Measurements from ENCODE around the gene JAKMIP1. TPM values are rescaled to one million over a fixed set of nuclear protein-coding genes. Genes with fewer than 3 reads are reported as not detected.

Gene JAKMIP1
- total RNA-seq, 1 experiment from 2014 or later, result not detected

DNA sequence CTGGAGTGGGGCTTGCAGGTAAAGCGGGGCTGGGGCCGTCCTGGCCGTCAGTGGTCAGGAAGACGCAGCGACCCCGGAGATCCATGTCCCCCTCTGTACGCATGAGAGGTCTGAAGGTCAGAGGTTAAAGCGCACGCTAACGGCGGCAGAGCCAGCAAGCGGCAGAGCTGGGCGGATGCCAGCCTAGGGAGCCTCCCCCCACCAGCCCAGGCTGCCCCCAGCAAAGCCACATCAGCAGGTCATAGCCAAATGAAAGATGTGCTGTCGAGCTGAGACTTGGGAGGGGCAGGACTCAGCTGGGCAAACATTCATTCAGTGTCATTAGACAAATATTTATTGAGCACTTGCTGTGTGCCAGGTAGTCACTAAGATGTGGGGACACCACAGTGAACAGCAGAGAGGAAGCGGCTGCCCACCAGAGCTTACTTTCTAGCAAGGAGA, 593 bp upstream of the JAKMIP1 start:
- no peak overlapping the region for H3K27ac ChIP-seq

GRCh38 chr4:6199422-6199921, 877 bp downstream of the JAKMIP1 start:
- H3K36me3 ChIP-seq, result no peaks in the 10 kb centered on the region
- no peaks in the 10 kb centered on the region for H3K4me1 ChIP-seq
- H3K9me3 ChIP-seq (replicated peaks), result no peaks in the 10 kb centered on the region
- peaks cover 8% of the 10 kb centered on the region; the same call in 1 of the 2 replicates for H3K27me3 ChIP-seq
- DNase-seq, result no peak
- H3K4me3 ChIP-seq, result no peak overlapping the region
- H3K27ac ChIP-seq, result no peak overlapping the region

More for the DNA sequence above, 593 bp upstream of the JAKMIP1 start:
- Histone ChIP-seq H3K4me3 (no peak overlapping the region), H3K4me1 (no peaks in the 10 kb centered on the region), H3K36me3 (no peaks in the 10 kb centered on the region), H3K9me3 (replicated peaks) (no peaks in the 10 kb centered on the region), H3K27me3 (peaks cover 2% of the 10 kb centered on the region; the same call in 1 of the 2 replicates)
- DNase-seq, result no peak

- Histone ChIP-seq H3K27ac (no peak overlapping the region), H3K9me3 (replicated peaks) (no peaks in the 10 kb centered on the region), H3K4me1 (no peaks in the 10 kb centered on the region), H3K4me3 (no peak overlapping the region), H3K36me3 (no peaks in the 10 kb centered on the region), H3K27me3 (peaks cover 8% of the 10 kb centered on the region; the same call in 1 of the 2 replicates)
- DNase-seq, result no peak
Observed at GRCh38 chr4:6198768-6199421, 1.5 kb downstream of the JAKMIP1 start.

DNA sequence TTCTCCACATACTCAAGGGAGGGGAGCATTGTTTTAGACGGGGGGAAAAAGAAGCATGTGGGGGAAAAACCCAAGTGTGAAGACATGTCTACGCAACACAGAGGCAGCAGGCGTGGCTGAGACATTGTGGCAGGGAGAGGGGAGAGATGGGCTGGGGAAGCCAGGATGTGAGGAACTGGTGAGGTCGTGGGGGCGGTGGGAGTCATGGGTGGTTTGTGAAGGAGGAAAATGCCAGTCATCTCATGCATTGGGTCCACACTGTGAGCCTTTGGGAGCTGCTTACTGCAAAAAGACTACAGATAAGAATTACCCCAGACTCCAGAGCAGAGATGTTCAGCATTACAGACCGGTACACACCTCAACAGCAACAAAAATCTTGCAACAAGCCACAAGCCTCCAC, 2.1 kb downstream of the JAKMIP1 start:
- DNase-seq, result no peak
- Histone ChIP-seq H3K4me1 (no peaks in the 10 kb centered on the region), H3K36me3 (no peaks in the 10 kb centered on the region), H3K27me3 (peaks cover 8% of the 10 kb centered on the region; the same call in 1 of the 2 replicates), H3K4me3 (no peak overlapping the region), H3K9me3 (replicated peaks) (no peaks in the 10 kb centered on the region), H3K27ac (no peak overlapping the region)

DNA sequence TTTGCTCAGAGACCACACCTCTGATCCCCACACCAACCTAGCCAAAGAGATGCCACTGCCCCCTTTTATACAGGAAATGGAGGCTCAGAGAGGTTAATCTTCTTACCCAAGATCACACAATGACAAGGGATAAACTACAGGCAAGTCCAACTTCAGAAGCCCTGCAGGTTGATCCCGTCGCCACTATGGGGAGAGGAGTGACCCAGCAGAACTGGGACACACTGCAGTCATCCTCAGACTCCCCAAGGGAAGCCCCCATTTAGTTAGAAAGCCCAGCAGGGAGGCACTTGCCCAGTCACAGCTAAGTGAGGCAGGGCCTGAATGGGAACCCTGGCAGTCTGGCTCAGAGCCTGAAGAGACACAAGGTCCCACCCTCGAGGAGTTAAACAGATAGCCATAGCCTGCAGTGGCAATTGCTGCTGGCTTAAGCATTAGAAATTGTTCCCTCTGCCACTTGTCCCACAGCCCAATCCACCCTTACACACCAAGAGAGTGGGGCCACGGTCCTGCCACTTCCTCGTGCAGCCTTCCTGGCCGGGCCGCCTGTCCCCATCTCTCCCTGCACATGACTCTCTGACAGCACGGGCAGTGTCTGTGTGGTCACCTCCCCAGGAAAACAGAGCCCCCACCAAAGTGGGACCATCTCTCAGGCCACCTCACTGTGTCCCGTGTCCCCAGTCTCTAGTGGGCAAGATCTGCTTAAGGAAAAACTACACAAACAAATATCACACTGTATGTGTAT, 2.7 kb downstream of the JAKMIP1 start:
- no peak overlapping the region for H3K27ac ChIP-seq
- DNase-seq, result no peak
- peaks cover 8% of the 10 kb centered on the region; the same call in 1 of the 2 replicates for H3K27me3 ChIP-seq
- no peaks in the 10 kb centered on the region for H3K36me3 ChIP-seq
- no peaks in the 10 kb centered on the region for H3K9me3 ChIP-seq (replicated peaks)
- no peaks in the 10 kb centered on the region for H3K4me1 ChIP-seq
- no peak overlapping the region for H3K4me3 ChIP-seq

GRCh38 chr4:6196871-6197270, 3.5 kb downstream of the JAKMIP1 start:
- Histone ChIP-seq H3K27me3 (peaks cover 8% of the 10 kb centered on the region; the same call in 1 of the 2 replicates), H3K9me3 (replicated peaks) (no peaks in the 10 kb centered on the region), H3K27ac (no peak overlapping the region), H3K4me3 (no peak overlapping the region), H3K36me3 (no peaks in the 10 kb centered on the region), H3K4me1 (no peaks in the 10 kb centered on the region)
- DNase-seq, result no peak

DNA sequence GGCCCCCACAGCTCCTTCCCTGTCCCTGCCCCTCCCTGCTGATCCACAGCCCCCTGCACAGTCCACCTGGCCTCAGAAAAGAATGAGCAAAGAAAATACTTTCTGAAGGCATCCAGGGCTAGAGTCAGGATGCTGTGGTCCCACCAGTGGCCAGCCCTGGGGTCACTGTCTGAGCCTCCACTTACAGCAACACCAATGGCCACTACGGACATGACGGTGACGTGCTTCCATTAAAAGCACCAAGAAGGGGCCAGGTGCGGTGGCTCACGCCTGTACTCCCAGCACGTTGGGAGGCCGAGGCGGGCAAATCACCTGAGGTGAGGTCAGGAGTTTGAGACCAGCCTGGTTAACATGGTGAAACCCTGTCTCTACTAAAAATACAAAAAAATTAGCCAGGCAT, 4.0 kb downstream of the JAKMIP1 start:
- peaks cover 8% of the 10 kb centered on the region; the same call in 1 of the 2 replicates for H3K27me3 ChIP-seq
- H3K4me1 ChIP-seq, result no peaks in the 10 kb centered on the region
- no peaks in the 10 kb centered on the region for H3K36me3 ChIP-seq
- no peak overlapping the region for H3K4me3 ChIP-seq
- no peaks in the 10 kb centered on the region for H3K9me3 ChIP-seq (replicated peaks)
- no peak for DNase-seq
- H3K27ac ChIP-seq, result no peak overlapping the region

- no peak overlapping the region for H3K27ac ChIP-seq
- DNase-seq, result no peak
- no peaks in the 10 kb centered on the region for H3K36me3 ChIP-seq
- no peaks in the 10 kb centered on the region for H3K9me3 ChIP-seq (replicated peaks)
- H3K27me3 ChIP-seq, result peaks cover 8% of the 10 kb centered on the region; the same call in 1 of the 2 replicates
- no peak overlapping the region for H3K4me3 ChIP-seq
- no peaks in the 10 kb centered on the region for H3K4me1 ChIP-seq
Observed at GRCh38 chr4:6195602-6196319, 4.6 kb downstream of the JAKMIP1 start.

DNA sequence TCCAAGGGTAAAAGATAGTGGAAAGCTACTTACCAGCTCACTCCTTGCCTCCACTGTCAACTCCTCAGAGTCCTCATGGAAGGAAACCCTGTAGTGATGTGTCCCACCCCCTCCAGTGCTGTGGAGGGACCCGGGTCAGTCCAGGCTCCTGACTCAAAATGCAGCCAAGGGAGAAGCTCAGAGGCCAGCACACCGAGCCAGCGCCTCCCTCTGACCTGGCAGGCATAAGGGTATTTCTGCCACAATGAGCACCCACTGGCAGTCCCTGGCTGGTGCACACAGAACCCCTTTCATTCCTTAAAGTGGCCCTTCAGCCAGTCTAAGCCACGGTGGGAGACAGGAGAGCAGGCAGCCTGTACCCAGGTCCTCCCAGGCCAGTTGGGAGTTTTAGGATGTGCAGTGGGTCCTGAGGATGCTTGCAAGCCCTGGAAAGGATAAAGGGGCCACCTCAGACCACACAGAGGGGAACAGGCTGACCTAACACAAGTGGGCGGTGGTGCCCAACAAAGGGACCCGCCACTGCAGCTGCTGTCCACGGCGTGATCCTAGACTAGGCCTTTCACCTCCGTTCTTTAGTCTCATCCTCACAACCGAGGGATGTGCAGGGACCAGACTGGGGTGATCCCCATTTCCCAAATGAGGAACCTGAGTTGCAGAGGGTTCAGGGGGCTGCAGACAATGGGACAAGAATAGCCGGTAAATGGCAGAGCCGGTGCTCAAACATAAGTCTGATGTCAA, 5.7 kb downstream of the JAKMIP1 start:
- H3K36me3 ChIP-seq, result no peaks in the 10 kb centered on the region
- H3K4me3 ChIP-seq, result no peak overlapping the region
- DNase-seq, result no peak
- H3K27me3 ChIP-seq, result peaks cover 8% of the 10 kb centered on the region; the same call in 1 of the 2 replicates
- no peaks in the 10 kb centered on the region for H3K9me3 ChIP-seq (replicated peaks)
- no peak overlapping the region for H3K27ac ChIP-seq
- no peaks in the 10 kb centered on the region for H3K4me1 ChIP-seq

GRCh38 chr4:6193399-6193798, 7.0 kb downstream of the JAKMIP1 start:
- Histone ChIP-seq H3K36me3 (no peaks in the 10 kb centered on the region), H3K4me3 (no peak overlapping the region), H3K4me1 (no peaks in the 10 kb centered on the region), H3K27ac (no peak overlapping the region), H3K9me3 (replicated peaks) (no peaks in the 10 kb centered on the region), H3K27me3 (peaks cover 12% of the 10 kb centered on the region; the same call in 1 of the 2 replicates)
- DNase-seq, result no peak

DNA sequence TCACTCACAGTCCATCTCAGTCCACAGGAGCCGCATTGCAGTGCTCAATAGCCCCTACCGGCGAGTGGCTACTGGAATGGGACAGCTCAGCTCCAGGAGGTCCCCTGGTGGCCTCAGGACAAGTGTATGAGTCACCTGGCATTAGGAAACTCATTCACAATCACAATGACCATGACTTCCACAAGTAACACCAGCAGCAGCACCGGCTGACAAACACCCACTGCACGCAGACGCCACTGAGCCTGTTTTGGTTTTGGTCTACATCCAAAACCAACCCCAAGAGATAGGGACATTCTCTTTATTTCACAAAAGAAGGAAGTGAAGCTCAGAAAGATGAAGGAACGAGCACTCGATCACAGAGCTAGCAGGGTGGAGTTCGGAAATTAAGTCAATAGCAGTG, 8.1 kb downstream of the JAKMIP1 start:
- H3K4me3 ChIP-seq, result no peak overlapping the region
- no peaks in the 10 kb centered on the region for H3K4me1 ChIP-seq
- no peaks in the 10 kb centered on the region for H3K36me3 ChIP-seq
- no peaks in the 10 kb centered on the region for H3K9me3 ChIP-seq (replicated peaks)
- DNase-seq, result no peak
- peaks cover 12% of the 10 kb centered on the region for H3K27me3 ChIP-seq
- no peak overlapping the region for H3K27ac ChIP-seq

DNA sequence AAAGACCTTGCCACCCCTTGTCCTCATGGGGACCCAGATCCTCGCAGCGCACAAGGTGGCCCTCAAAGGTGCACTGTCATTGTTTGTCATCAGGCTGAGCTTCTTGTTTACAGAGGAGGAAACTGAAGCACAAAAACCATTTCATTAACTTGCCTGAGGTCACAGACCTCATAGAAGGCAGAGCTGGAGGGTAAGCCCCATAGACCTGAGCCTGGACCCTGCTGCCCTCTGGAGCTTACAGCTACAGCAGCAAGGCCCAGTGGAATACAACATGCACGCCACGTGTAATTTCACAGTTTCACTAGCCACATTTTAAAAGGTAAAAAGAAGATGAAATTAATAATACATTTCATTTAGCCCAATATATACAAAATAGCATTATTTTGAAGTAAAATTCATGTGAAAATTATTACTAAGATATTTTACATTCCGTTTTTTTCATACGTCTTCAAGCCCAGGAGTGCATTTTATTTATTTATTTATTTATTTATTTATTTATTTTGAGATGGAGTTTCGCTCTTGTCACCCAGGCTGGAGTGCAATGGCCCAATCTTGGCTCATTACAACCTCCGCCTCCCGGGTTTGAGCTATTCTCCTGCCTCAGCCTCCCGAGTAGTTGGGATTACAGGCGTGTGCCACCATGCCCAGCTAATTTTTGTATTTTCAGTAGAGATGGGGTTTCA, 8.8 kb downstream of the JAKMIP1 start:
- H3K4me1 ChIP-seq, result no peaks in the 10 kb centered on the region
- no peak overlapping the region for H3K4me3 ChIP-seq
- H3K27ac ChIP-seq, result no peak overlapping the region
- peaks cover 12% of the 10 kb centered on the region for H3K27me3 ChIP-seq
- H3K9me3 ChIP-seq (replicated peaks), result no peaks in the 10 kb centered on the region
- no peaks in the 10 kb centered on the region for H3K36me3 ChIP-seq
- no peak for DNase-seq

DNA sequence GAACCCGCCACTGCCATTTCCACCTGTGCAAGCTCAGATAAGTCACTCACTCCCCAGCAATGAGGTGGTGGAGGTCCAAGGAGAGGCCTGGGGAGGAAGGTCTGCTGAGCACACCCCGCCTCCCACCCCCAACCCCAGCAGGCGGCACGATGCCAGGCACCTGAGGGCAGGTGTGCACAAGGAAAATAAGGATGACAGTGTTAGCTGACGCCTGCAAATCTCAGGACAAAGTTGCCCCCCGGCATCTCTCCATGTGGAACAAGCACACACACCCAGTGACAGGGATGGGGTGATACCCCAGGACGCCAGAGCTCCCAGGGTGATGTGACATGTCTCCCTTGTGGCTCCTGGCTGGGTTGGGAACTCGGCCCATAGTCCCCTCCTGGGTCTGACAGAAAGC, 9.9 kb downstream of the JAKMIP1 start:
- H3K27ac ChIP-seq, result no peak overlapping the region
- H3K36me3 ChIP-seq, result no peaks in the 10 kb centered on the region
- no peak overlapping the region for H3K4me3 ChIP-seq
- peaks cover 5% of the 10 kb centered on the region for H3K27me3 ChIP-seq
- no peaks in the 10 kb centered on the region for H3K9me3 ChIP-seq (replicated peaks)
- DNase-seq, result no peak
- no peaks in the 10 kb centered on the region for H3K4me1 ChIP-seq

DNA sequence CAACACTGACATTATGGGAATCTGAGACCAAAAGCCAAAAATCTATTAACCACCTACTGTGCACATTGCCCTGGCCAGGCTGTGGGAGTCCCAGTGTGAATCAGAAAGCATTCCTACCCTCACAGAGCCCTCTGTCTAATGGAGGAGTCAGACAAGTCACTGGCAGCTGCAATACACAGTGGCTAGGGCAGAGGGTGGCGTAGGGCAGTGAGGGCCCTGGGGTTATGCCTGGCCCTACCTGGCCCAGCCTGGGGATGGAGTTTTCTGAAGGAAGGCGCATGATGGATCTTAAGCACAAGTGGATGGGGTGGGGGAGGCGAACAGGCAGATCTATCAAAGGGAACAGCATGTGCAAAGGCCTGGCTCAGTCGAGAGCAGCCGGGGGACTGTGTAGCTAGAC, 10.8 kb downstream of the JAKMIP1 start:
- H3K27ac ChIP-seq, result no peak overlapping the region
- H3K27me3 ChIP-seq, result peaks cover 4% of the 10 kb centered on the region
- H3K36me3 ChIP-seq, result no peaks in the 10 kb centered on the region
- H3K4me3 ChIP-seq, result no peak overlapping the region
- H3K4me1 ChIP-seq, result no peaks in the 10 kb centered on the region
- no peak for DNase-seq
- H3K9me3 ChIP-seq (replicated peaks), result no peaks in the 10 kb centered on the region
